SJCRH30 (cell line): ENCODE results near the gene RAC3. TPM values are rescaled to one million over a fixed set of nuclear protein-coding genes. Genes with fewer than 3 reads are reported as not detected.
A peak's percentile ranks its signal among the peaks of the same experiment; 100 is the strongest.

Source experiments
- DNase-seq, 2 experiments: peaks; one replicate each; pipeline ENCODE4 v3.0.0-alpha.2; 2015 to 2020
- H3K27ac ChIP-seq: fragments of 250-450 bp; sonication (Bioruptor Pico); 2 replicates; pipeline ENCODE4 v1.5.1; 2020; ENCODE audit warnings: mild to moderate bottlenecking, moderate library complexity
- H3K27me3 ChIP-seq: fragments of 250-450 bp; sonication (Bioruptor Pico); 2 replicates; pipeline ENCODE4 v1.5.1; 2020; ENCODE audit warnings: mild to moderate bottlenecking, moderate library complexity
- H3K36me3 ChIP-seq: fragments of 250-450 bp; sonication (Bioruptor Pico); 2 replicates; pipeline ENCODE4 v1.5.1; 2020; ENCODE audit warnings: mild to moderate bottlenecking, moderate library complexity
- H3K4me1 ChIP-seq: fragments of 250-450 bp; sonication (Bioruptor Pico); 2 replicates; pipeline ENCODE4 v1.5.1; 2020; ENCODE audit warnings: mild to moderate bottlenecking, moderate library complexity
- H3K4me3 ChIP-seq: fragments of 250-450 bp; sonication (Bioruptor Pico); 2 replicates; pipeline ENCODE4 v1.5.1; 2020; ENCODE audit warnings: mild to moderate bottlenecking, moderate library complexity
- H3K9me3 ChIP-seq: fragments of 250-450 bp; sonication (Bioruptor Pico); replicated peaks from 2 replicates; pipeline ENCODE4 v1.5.1; 2020; ENCODE audit warnings: mild to moderate bottlenecking, moderate library complexity
- total RNA-seq: library from RNA; depleted of rRNA; stranded (reverse); fragments of >200 nt; shearing (Covaris generic); gene quantifications from 2 replicates; pipeline ENCODE4 v1.2.3, GENCODE V29; 2014

Gene RAC3
- total RNA-seq, 1 experiment from 2014 or later: 17.9 TPM

GRCh38 chr17:81995463-81996231 lies 35.8 kb upstream of the RAC3 start:
- no peaks in the 10 kb centered on the region for H3K9me3 ChIP-seq
- no peak for DNase-seq

GRCh38 chr17:81996232-81996756 lies 35.2 kb upstream of the RAC3 start:
- Histone ChIP-seq H3K9me3 (no peaks in the 10 kb centered on the region), H3K36me3 (no peaks in the 10 kb centered on the region), H3K27ac (no peak overlapping the region), H3K27me3 (no peaks in the 10 kb centered on the region), H3K4me3 (no peak overlapping the region), H3K4me1 (peaks cover 33% of the 10 kb centered on the region)
- DNase-seq: no peak

More at GRCh38 chr17:81995463-81996231, 35.8 kb upstream of the RAC3 start:
- H3K27me3 ChIP-seq: no peaks in the 10 kb centered on the region
- H3K4me1 ChIP-seq: peaks cover 30% of the 10 kb centered on the region
- no peak overlapping the region for H3K27ac ChIP-seq
- H3K36me3 ChIP-seq: no peaks in the 10 kb centered on the region
- no peak overlapping the region for H3K4me3 ChIP-seq

GRCh38 chr17:81996757-81997441 lies 34.6 kb upstream of the RAC3 start:
- Histone ChIP-seq H3K36me3 (no peaks in the 10 kb centered on the region), H3K27me3 (no peaks in the 10 kb centered on the region), H3K4me1 (peaks cover 33% of the 10 kb centered on the region), H3K9me3 (no peaks in the 10 kb centered on the region), H3K27ac (no peak overlapping the region), H3K4me3 (no peak overlapping the region)
- no peak for DNase-seq

GRCh38 chr17:81998212-81998611 lies 33.3 kb upstream of the RAC3 start:
- no peaks in the 10 kb centered on the region for H3K27me3 ChIP-seq
- no peak overlapping the region for H3K4me3 ChIP-seq
- H3K4me1 ChIP-seq: peaks cover 35% of the 10 kb centered on the region
- H3K9me3 ChIP-seq: no peaks in the 10 kb centered on the region
- no peaks in the 10 kb centered on the region for H3K36me3 ChIP-seq
- DNase-seq: no peak
- no peak overlapping the region for H3K27ac ChIP-seq

DNA sequence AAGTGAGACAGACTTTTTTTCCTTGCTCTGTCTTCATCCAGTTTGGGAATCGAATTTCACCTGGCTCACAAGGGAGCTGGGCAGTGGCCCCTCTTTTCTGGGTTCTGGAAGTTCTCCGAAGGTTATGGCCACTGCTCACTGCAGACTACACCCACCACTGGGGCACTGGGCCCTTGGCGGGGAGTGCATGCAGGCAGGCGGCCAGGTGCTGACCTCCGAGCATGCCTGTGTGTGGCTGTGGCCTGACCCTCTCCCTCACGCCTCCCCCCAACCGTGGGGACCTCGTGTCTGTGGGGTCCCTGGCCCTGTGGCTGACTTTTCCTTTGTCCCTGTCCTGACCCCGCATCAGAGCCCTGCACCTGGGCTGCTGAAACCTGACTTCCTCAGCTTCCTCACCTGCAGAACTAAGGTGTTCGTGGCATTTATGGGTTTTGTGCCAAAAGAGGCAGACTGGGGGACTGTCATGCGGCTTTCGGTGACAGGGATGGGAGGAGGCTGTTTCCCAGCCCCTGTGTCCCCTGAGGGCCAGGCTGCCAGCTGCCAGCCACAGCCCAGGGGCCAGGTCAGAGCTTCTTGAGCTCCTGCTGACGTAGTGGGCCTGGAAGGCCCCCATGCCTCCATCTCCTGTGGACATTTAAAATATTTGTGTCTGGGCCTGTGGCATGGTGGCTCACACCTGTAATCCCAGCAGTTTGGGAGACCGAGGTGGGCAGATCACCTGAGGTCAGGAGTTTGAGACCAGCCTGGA lies 32.6 kb upstream of the RAC3 start:
- no peaks in the 10 kb centered on the region for H3K36me3 ChIP-seq
- peaks cover 36% of the 10 kb centered on the region for H3K4me1 ChIP-seq
- no peaks in the 10 kb centered on the region for H3K9me3 ChIP-seq
- DNase-seq: no peak
- no peak overlapping the region for H3K27ac ChIP-seq
- no peaks in the 10 kb centered on the region for H3K27me3 ChIP-seq
- H3K4me3 ChIP-seq: no peak overlapping the region

DNA sequence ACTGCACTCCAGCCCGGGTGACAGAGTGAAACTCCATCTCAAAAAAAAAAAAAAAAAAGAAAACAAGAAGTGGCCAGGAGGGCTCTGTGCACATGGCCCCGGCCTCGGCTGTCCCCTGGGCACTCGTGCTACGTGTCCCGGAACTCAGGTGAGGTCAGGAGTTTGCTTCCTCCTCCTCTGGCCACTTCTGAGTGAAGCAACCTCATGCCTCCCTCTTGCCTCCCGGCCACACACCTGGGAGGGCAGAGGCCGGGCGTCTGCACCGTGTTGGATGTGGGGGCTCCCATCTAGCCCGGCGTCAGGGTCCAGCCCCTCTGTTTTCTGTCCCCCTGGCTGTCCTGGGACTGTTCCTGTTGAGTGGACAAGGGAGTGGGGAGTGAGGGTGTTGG lies 31.9 kb upstream of the RAC3 start:
- H3K9me3 ChIP-seq: no peaks in the 10 kb centered on the region
- H3K4me1 ChIP-seq: peaks cover 38% of the 10 kb centered on the region
- DNase-seq: no peak
- H3K27me3 ChIP-seq: no peaks in the 10 kb centered on the region
- H3K4me3 ChIP-seq: no peak overlapping the region
- H3K27ac ChIP-seq: no peak overlapping the region
- H3K36me3 ChIP-seq: no peaks in the 10 kb centered on the region

GRCh38 chr17:81999976-82000802 lies 31.3 kb upstream of the RAC3 start:
- peaks cover 38% of the 10 kb centered on the region for H3K4me1 ChIP-seq
- no peak overlapping the region for H3K27ac ChIP-seq
- no peak for DNase-seq
- H3K4me3 ChIP-seq: no peak overlapping the region
- H3K36me3 ChIP-seq: no peaks in the 10 kb centered on the region
- no peaks in the 10 kb centered on the region for H3K27me3 ChIP-seq
- no peaks in the 10 kb centered on the region for H3K9me3 ChIP-seq

GRCh38 chr17:82000803-82001570 lies 30.5 kb upstream of the RAC3 start:
- H3K4me1 ChIP-seq: peaks cover 38% of the 10 kb centered on the region
- no peaks in the 10 kb centered on the region for H3K36me3 ChIP-seq
- peak; percentile 94 to 98 for DNase-seq

DNA sequence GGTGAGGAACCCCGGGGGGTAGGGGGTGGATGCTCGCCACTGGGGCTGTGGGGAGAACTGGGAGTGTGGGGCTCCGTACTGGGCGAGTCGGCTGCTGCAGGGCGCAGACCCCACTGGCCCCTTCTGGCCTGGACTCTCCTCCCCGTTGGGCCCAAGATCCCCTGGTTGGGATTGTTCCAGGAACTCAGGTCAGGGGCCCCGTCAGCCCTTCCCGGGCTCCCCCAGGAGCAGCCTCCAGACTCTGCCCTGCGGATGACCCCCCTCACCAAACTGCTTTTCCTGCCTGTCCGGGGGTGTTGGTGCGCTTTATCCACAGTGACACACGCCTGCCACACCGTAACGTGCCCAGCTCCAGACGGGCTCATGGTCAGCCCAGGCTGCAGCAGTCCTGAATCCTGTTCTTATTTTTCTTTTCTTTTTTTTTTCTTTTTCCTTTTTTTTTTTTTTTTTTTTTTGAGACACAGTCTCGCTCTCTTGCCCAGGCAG lies 29.9 kb upstream of the RAC3 start:
- H3K27me3 ChIP-seq: no peaks in the 10 kb centered on the region
- H3K4me3 ChIP-seq: peak overlapping the region; percentile 42
- no peaks in the 10 kb centered on the region for H3K9me3 ChIP-seq
- peaks cover 38% of the 10 kb centered on the region for H3K4me1 ChIP-seq
- H3K27ac ChIP-seq: peak overlapping the region; percentile 44
- no peak for DNase-seq
- H3K36me3 ChIP-seq: no peaks in the 10 kb centered on the region

More at GRCh38 chr17:82000803-82001570, 30.5 kb upstream of the RAC3 start:
- Histone ChIP-seq H3K27me3 (no peaks in the 10 kb centered on the region), H3K9me3 (no peaks in the 10 kb centered on the region), H3K27ac (peak overlapping the region; percentile 44), H3K4me3 (peak overlapping the region; percentile 42)

DNA sequence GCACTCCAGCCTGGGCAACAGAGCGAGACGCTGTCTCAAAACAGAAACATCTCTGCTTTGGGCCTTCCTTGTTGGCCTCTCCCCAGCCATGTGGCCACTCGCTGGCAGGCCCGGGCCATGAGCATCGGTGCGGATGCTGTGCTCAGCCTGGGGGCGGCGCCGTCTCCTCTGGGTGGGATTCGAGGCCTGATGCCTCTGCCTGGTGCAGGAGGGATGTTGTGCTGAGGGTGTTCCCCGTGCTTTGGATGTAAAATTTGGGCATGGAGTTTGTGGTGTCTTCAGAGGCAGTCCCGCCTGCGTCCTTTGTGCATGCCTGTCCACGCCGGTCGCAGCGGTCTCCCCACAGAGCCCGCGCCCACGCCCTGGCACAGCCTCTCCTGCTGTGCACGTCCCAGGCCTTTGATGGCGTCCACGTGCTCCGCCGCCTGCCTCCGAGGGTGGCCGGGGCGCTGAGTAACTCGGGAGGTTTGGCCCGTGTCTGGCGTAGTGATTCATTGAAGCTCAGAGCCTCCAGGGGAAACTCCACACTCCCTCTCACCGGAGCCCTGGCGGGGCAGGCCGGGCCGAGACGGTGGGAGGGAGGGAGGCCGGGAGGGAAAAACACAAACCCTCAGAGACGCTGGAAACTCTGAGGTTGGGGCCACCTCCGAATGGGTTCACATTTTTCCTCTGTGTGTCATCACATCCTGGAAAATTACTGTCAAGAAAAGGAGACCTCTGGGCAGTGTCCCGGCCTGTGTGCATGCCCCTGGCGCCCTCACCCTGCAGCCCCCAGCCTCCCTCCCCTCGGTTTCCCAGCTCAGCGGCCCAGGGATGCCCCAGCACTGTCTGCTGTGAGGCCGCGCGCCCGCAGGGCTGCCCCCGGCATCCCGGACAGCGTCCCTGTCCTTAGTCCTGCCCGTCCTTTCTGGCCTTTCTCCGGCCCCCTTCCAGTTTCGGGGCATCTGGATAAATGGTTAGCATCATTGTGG lies 27.8 kb upstream of the RAC3 start:
- peak; percentile 90 to 93 for DNase-seq
- H3K9me3 ChIP-seq: no peaks in the 10 kb centered on the region
- peaks cover 52% of the 10 kb centered on the region for H3K4me1 ChIP-seq
- peak overlapping the region; percentile 28 for H3K27ac ChIP-seq
- H3K27me3 ChIP-seq: no peaks in the 10 kb centered on the region
- H3K36me3 ChIP-seq: no peaks in the 10 kb centered on the region
- H3K4me3 ChIP-seq: no peak overlapping the region

GRCh38 chr17:82004517-82005455 lies 26.7 kb upstream of the RAC3 start:
- no peak for DNase-seq
- Histone ChIP-seq H3K4me1 (peaks cover 52% of the 10 kb centered on the region), H3K27me3 (no peaks in the 10 kb centered on the region), H3K27ac (no peak overlapping the region; the same call in 1 of the 2 replicates), H3K9me3 (no peaks in the 10 kb centered on the region), H3K36me3 (no peaks in the 10 kb centered on the region), H3K4me3 (no peak overlapping the region)
